NCI-H345 (cell line): Measurements from ENCODE around the gene SLC8A1.

Experiments used
- DNase-seq: peaks from one replicate; lab custom pipeline; 2025; lab: John Stamatoyannopoulos, UW

The SLC8A1 gene

GRCh38 chr2:40192864-40193669 is 258.8 kb downstream of the SLC8A1 start:
- DNase-seq: peak; percentile 14

DNA sequence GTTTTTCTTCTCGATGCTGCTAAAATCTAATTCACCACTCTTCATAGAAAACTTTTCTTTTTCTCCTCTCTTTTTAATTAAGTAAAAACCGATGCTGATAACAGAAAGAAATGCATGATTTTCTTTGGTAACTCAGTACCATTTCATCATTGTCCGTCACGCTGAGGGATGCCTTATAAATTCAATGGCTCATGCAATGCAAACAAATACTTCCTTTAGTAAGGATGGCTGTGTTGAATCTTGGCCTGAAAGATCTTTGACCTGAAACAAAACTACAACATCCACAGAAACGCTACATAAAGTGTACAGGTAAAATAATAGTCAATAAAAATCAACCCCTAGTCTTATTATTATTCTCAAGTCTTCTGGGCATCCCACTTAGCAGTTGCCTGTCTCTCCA is 261.4 kb downstream of the SLC8A1 start:
- DNase-seq: no peak

GRCh38 chr2:40189881-40190280 is 262.0 kb downstream of the SLC8A1 start:
- DNase-seq: no peak

DNA sequence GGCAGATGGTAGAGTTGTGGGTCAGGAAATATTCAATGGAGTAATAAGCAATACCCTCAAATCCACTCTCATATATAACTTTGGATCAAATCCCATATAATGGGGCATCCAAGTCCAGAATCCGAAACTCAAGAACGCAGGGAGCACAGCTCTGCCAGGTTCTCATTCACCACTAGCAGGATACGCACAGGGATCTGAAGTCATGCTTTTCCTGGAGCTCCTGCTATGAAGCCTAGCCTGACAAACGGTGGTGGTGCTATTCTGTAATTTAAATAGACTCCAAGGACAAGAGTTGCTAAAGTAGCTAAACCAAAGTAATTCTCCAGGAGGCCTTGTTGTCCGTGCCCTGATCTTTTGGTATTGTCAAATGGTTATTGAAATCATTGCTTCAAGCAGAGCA is 264.8 kb downstream of the SLC8A1 start:
- no peak for DNase-seq

DNA sequence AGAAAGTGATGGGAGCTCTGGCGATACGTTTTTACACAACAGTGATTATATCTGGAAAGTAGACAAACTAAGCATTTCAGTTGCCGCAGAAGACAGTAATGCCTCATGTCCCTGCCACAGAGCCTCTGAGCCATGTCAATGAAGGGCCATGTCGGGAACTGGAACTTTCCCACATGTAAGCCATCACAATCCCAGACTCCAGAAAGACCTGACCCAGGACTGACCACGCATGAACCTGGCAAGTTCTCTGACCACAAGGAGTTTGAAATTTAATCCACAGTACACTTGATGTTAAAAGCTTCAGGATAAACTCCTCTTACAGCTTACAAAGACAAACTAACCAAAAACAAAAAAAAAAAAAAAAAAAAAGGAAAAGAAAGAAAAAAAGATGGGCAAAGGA is 267.3 kb downstream of the SLC8A1 start:
- no peak for DNase-seq

- DNase-seq: no peak
Measured at GRCh38 chr2:40181855-40182254, 270.0 kb downstream of the SLC8A1 start.

DNA sequence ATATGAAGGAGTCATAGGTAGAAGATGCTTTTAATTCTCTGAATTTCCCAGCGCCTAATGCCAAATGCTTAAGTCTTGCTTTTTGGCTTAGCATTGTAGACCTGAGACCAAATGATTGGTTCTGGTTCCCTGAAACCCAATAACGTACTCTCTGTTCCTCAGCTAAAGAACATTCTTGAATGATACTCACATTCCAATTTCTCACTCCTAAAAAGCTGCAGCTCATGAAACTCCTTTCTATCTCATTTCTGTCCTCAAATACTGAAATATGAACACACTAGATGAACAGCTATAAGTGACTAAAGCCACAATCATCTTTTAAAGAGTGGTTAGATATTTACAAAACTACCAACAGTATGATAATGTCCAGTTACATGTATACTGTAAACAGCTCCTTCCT is 272.1 kb downstream of the SLC8A1 start:
- no peak for DNase-seq

GRCh38 chr2:40178971-40179370 is 272.9 kb downstream of the SLC8A1 start:
- DNase-seq: no peak

DNA sequence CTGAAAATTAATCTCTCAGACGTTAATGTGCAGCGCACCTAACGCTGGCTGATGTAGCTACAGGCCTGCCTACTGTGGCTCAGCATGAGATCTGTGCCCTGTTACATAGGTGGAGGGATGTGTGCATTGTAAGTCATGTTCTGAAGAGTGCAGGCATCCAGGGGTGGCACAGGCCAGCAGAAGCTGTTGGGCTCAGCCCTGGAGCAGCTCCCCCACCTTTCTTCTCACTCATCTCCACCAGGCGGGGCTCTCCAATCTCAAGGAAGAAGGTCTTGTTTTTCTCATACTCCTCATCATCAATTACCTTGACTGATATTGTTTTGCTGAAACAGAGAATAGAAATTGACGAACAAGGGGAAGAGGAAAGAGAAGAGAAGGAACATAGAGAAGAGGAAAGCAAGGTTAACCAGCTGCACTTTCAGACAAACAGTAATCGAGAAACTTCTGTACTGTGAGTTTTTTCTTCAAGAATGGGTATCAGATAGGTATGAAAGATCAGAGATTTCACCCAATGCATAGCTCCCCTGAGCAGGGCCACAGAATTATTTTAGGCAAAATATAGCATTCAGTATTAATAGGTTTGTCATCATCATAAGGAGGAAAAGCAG is 273.6 kb downstream of the SLC8A1 start:
- no peak for DNase-seq

DNA sequence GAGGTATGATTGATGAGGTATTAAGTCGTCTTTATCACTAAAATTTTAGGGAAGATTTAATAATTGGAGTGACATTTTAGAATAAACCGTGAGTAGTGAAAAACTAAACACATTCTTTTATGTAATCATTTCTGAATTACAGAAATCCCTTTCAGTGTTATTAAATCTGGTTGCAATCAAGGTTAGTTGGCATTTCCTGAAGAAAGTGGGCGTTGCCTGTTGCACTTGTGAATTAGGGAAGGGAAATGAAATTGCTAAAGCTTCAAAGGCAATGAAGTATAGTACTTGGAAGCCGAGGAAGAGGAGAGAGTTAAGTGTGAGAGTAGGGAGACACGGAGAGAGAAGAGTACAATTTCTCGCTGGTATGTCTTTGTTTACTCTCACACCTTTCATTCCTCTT is 274.5 kb downstream of the SLC8A1 start:
- no peak for DNase-seq

- DNase-seq: no peak
Measured at GRCh38 chr2:40173276-40173675, 278.6 kb downstream of the SLC8A1 start.

- no peak for DNase-seq
Measured at GRCh38 chr2:40169856-40170255, 282.0 kb downstream of the SLC8A1 start.

- no peak for DNase-seq
Measured at GRCh38 chr2:40169430-40169829, 282.5 kb downstream of the SLC8A1 start.

- DNase-seq: no peak
Measured at GRCh38 chr2:40168546-40168945, 283.3 kb downstream of the SLC8A1 start.

GRCh38 chr2:40168032-40168431 is 283.9 kb downstream of the SLC8A1 start:
- DNase-seq: no peak

- peak; percentile 60 for DNase-seq
Measured at GRCh38 chr2:40166006-40166405, 285.9 kb downstream of the SLC8A1 start.

DNA sequence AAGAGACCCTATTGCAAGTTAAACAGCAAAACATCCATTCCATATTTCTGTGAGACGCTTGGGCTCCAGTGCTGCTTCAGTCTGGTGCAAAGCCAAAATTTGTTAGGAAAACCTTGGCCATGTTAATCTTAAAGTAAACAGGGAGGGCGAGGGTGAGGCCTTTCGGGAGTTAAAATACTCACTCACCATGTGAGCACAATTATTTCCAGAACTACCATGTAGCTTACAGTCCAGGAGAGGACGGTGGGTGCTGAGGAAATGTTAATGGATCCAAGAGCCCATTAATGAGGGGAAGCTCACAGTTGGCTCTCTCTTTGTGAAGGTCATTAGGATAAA is 286.4 kb downstream of the SLC8A1 start:
- peak; percentile 16 for DNase-seq

DNA sequence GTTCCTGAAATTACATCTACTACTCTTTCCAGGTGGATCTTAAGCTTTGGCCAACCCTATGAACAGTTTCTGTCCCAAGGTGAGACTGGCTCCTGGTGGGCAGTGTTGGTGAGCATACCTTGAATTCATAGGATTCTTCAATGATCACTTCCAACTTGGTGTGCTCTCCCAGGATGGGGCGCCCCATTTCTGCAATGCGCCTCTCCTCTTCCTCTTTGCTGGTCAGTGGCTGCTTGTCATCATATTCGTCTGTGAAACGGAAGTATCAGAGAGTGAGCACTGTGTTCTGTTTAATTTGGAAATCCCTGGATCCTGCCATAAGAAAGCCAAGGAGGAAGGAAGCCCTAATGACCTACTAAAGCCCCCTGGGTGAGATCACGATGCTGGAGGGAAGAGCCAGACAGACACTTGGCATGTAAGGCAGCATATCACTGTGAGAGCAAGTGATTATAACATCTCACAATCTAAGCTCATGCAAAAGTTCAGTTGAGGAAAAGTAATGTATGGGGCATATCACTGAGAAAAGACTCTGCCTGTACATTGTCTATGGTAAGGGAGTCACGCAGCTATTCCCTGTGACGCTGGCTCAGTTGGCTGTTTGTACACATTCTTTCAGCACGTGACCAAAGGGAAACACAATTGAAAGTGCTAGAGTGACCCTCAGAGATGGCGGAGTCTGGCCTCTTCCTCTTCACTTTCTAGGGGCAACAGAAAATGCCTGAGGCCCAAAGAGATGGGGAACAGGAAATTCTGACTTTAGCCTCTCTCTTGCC is 287.0 kb downstream of the SLC8A1 start:
- DNase-seq: no peak

DNA sequence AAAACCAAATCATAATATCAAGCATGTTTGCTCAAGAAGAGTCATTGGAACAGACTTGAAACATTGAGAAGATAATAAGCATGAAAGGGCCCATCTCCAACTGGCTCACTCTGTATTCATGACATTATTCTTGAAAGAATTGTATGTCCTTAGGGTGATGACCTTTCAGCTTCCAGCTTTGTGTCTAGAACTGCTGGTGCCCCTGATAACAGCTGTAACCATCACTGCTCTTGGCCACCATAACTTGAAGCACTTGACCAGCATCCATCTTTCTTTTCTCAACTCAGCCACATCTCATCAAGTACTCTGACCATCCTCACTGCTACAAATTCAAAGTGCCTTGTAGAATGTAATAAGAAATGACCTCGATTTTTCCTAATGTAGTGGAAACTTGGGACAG is 289.9 kb downstream of the SLC8A1 start:
- DNase-seq: no peak

- no peak for DNase-seq
Measured at GRCh38 chr2:40160751-40161218, 291.1 kb downstream of the SLC8A1 start.

GRCh38 chr2:40159333-40159732 is 292.6 kb downstream of the SLC8A1 start:
- DNase-seq: no peak

- DNase-seq: no peak
Measured at GRCh38 chr2:40158781-40159180, 293.1 kb downstream of the SLC8A1 start.

- no peak for DNase-seq
Measured at GRCh38 chr2:40155728-40156127, 296.2 kb downstream of the SLC8A1 start.
